CD4-positive, alpha-beta T cell treated with Interleukin-17A for 4 hours (primary cell): ENCODE results near the gene DGKD.

Experiments
- DNase-seq: peaks from one replicate; pipeline ENCODE4 v3.0.0-alpha.2; 2020; ENCODE audit warnings: mixed read lengths

DGKD gene

GRCh38 chr2:233464531-233465240, 110.4 kb downstream of the DGKD start:
- DNase-seq: no peak

- no peak for DNase-seq
Observed at GRCh38 chr2:233466991-233467603, 112.8 kb downstream of the DGKD start.

- no peak for DNase-seq
Observed at GRCh38 chr2:233468047-233468740, 113.9 kb downstream of the DGKD start.

- no peak for DNase-seq
Observed at GRCh38 chr2:233468741-233469110, 114.4 kb downstream of the DGKD start.

GRCh38 chr2:233469261-233470010, 115.1 kb downstream of the DGKD start:
- DNase-seq: no peak

- no peak for DNase-seq
Observed at GRCh38 chr2:233470011-233470687, 115.9 kb downstream of the DGKD start.

GRCh38 chr2:233470839-233471238, 116.5 kb downstream of the DGKD start:
- no peak for DNase-seq

GRCh38 chr2:233471291-233472035, 117.2 kb downstream of the DGKD start:
- DNase-seq: no peak

GRCh38 chr2:233473386-233473791, 119.1 kb downstream of the DGKD start:
- no peak for DNase-seq

- no peak for DNase-seq
Observed at GRCh38 chr2:233473878-233474277, 119.6 kb downstream of the DGKD start.

GRCh38 chr2:233474308-233475160, 120.2 kb downstream of the DGKD start:
- no peak for DNase-seq

- no peak for DNase-seq
Observed at GRCh38 chr2:233476063-233476410, 121.7 kb downstream of the DGKD start.

GRCh38 chr2:233476651-233477547, 122.6 kb downstream of the DGKD start:
- no peak for DNase-seq

- no peak for DNase-seq
Observed at GRCh38 chr2:233477548-233478433, 123.5 kb downstream of the DGKD start.

GRCh38 chr2:233479616-233480489, 125.6 kb downstream of the DGKD start:
- no peak for DNase-seq

GRCh38 chr2:233480490-233481202, 126.4 kb downstream of the DGKD start:
- no peak for DNase-seq
